NCI-H774 (cell line): Measurements from ENCODE around the gene OSBPL9.
"Not testable (repeated sequence)": the region's sequence is repeated elsewhere in the genome, so short reads cannot be mapped to it uniquely, and the experiment has no call there.

Source experiments
- DNase-seq: peaks from one replicate; lab custom pipeline; 2025; lab: John Stamatoyannopoulos, UW

The OSBPL9 gene

GRCh38 chr1:51636764-51637522, 20.1 kb downstream of the OSBPL9 start:
- no peak for DNase-seq

GRCh38 chr1:51638350-51638749, 21.5 kb downstream of the OSBPL9 start:
- DNase-seq: no peak

- no peak for DNase-seq
Measured at GRCh38 chr1:51639694-51640093, 22.8 kb downstream of the OSBPL9 start.

DNA sequence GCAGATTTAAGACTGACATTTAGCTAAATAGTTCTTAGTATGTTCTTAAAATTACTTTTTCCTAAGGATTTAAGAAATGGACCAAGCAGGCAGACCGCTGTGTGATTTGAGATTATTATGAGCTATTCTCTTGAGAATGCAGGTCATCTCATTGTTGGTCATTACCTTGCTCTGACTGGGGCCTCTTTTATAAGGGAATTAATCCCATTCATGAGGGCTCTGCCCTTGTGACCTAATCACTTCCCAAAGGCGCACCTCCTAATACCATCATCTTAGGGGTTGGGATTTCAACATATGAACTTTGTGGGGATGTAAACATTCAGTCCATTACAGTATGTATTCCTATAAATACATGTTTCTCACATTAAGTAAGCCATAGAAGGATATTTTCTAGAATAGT, 24.2 kb downstream of the OSBPL9 start:
- no peak for DNase-seq

- no peak for DNase-seq
Measured at GRCh38 chr1:51642739-51643142, 25.8 kb downstream of the OSBPL9 start.

GRCh38 chr1:51643362-51643761, 26.5 kb downstream of the OSBPL9 start:
- DNase-seq: no peak

GRCh38 chr1:51644020-51644419, 27.1 kb downstream of the OSBPL9 start:
- DNase-seq: no peak

DNA sequence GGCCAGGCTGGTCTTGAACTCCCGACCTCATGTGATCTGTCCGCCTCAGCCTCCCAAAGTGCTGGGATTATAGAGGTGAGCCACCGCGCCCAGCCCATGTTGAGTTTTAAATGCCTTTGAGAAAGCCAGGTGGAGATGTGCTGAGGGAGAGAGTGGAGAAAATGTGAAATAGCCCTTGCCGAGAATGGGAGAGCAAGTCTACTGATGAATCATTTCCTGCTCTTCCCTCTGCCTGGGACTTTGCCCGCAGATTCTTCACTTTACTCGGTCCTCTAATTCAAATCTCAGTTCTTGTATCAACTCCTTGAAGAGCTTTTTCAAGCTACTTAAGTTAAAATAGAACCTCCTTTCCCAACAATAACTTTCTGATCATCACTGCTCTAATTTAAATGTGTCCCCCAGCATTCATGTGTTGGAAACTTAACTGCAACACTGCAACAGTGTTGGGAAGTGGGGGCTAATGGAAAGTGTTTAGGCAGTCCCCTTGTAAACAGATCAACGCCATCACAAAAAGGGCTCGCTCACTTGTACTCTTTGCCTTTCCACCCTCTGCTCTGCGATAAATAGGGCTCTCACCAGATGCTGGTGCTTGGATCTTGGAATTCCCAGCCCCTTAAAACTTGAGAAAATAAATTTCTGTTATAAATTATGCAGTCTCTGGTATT, 27.8 kb downstream of the OSBPL9 start:
- DNase-seq: no peak

GRCh38 chr1:51646592-51646991, 29.7 kb downstream of the OSBPL9 start:
- not testable (repeated sequence) for DNase-seq

DNA sequence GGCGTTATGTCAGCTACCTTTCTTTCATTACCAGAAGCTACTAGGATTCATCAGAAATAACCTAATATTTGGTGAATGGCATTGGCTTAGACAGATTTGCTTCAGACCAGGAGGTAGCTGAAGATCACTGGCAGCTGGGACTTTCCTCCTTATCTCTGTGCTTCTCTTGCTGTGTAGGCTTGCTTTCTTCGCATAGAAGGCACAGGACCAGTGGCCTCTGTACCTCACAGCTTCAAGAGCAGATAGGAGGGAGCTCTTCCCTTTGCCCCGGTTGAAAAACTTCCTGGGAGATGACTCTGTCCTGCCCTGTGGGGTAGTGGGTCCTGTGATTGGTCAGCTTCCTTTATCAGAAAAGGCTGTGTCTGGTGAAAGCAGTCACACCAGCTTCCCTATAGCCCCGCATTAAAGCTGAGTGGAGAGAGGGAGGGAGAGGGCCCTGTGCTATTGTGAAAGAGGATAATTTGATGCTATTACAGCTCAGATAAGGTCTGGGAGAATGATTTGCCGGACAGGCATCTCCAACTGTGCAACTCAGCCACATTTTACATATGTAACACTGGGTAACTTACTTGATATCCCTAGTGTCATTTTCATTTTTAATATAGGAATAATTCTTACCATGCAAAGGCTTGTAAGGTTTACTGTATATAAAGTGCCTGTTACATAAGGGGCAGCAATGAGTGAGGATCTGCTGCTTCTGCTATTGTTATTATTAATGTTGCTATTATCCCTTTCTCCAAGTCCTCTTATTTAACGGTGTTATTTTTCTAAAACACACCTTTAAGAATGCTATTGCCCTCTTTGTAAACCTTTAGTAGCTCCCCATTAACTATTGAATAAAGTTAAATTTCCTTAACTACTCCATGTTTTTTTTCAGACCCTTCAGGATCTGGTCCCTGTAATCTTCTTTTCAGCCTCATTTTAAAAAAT, 31.6 kb downstream of the OSBPL9 start:
- peak; percentile 18 for DNase-seq

GRCh38 chr1:51649593-51650091, 32.8 kb downstream of the OSBPL9 start:
- DNase-seq: no peak

- DNase-seq: no peak
Measured at GRCh38 chr1:51650198-51650597, 33.3 kb downstream of the OSBPL9 start.

DNA sequence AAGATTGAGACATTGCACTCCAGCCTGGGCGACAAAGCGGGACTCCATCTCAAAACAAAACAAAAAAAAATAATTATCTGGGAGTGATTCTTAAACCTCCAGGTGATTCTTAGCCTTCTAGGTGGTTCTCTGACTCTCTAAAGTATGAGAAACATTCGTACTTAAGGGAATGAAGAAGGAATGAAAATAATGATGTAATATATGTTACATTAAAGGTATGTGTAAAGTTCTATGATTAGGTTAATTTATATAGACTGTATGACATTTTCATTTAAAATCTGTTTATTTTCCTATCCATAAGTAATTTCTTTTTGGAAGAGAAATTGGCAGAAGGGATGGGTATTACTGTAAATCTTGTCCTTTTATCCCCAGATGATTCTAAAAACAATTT, 34.7 kb downstream of the OSBPL9 start:
- DNase-seq: no peak

DNA sequence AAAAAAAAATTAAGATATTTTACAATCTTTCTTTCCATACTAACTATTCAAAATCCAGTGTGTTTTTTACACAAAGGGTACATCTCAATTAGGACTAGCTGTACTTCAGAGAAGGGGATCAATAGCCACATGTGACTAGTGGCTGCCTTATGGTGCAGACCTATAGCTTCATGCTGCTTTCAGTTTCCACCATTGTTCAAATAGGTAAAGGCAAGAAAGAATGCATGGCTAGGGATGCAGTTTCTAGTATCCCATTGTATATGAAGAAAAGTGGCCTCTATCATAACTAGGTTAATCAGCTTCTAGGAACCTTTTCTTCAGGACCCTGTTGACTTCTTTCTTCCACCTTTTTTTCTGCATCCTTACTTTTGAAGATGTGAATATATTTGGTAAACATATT, 35.7 kb downstream of the OSBPL9 start:
- no peak for DNase-seq

GRCh38 chr1:51653127-51653526, 36.2 kb downstream of the OSBPL9 start:
- no peak for DNase-seq

- no peak for DNase-seq
Measured at GRCh38 chr1:51654000-51654399, 37.1 kb downstream of the OSBPL9 start.

GRCh38 chr1:51656374-51656773, 39.5 kb downstream of the OSBPL9 start:
- DNase-seq: no peak

DNA sequence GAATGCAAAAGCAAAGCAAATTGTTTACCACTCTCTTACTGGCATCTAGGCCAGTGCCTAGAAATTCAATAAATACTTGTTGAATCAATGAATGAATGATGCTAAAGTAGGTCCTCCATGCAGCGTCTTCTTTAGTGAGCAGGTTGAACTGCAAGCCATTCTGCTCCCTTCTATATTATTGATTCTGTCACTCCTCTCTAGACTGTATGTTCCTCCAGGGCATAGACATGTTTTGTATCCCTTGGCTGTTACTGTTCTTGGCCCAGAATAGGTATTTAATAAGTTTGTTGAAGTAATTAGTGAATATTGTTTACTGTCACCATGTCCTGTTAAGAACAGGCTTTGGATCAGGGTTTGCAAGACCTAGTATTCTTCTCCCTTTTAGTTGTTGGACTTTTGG, 43.7 kb downstream of the OSBPL9 start:
- no peak for DNase-seq

GRCh38 chr1:51661081-51661518, 44.2 kb downstream of the OSBPL9 start:
- no peak for DNase-seq

DNA sequence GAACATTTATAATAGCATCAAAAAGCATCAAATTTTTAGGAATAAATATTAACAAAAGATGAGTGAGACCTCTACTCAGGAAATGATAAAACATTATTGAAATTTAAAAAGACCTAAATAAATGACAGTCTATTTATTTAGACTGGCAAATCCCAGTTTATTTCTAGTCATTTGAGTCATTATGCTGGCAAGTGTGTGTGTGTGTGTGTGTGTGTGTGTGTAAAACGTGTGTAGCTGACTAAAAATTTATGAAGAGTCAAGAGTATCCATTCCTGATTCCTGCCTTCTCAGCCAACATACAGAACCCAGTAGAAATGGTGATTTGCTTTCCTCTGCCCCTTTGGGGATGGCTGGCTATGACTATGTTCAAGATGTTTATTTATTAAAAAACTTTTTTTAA, 46.2 kb downstream of the OSBPL9 start:
- DNase-seq: no peak

DNA sequence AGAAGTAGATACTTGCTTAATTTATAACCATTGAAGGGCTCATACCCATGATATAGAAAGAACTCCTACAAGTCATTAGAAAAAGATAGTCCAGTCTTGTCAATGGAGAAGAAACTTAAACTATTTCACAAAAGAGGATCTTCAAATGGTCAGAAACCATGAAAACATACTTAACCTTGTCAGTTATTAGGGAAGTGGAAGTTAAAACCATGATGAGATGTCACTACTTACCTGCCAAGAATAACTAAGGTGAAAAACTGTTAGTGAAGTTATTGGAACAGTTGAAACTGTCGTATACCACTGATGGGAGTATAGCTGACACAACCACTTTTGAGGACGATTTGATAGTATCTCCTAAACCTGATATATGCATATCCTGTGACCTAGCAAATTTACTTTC, 46.8 kb downstream of the OSBPL9 start:
- no peak for DNase-seq
